ENCODE data around the gene ING3.

- no peak for TF ChIP-seq CTCF (conservative IDR thresholded peaks at IDR 0.05; ENCODE audit: low read length)
- TF ChIP-seq EZH2phosphoT487 (IDR thresholded peaks at IDR 0.05; ENCODE audit: borderline replicate concordance) = no peak
Observed at GRCh38 chr7:121020989-121021969, 70.7 kb downstream of the ING3 start.

Data from Loucy (cell line).